ENCODE data around the gene PRKN.
"Not testable (repeated sequence)": the region's sequence is repeated elsewhere in the genome, so short reads cannot be mapped to it uniquely, and the experiment has no call there.

PRKN gene

GRCh38 chr6:162450358-162450757 lies 277.2 kb downstream of the PRKN start:
- DNase-seq (ENCODE audit: low read depth, low spot score) = no peak

GRCh38 chr6:162448294-162448693 lies 279.3 kb downstream of the PRKN start:
- DNase-seq (ENCODE audit: low read depth, low spot score) = no peak

- no peak for DNase-seq (ENCODE audit: low read depth, low spot score)
These were observed 284.5 kb downstream of the PRKN start for GRCh38 chr6:162443101-162443500.

GRCh38 chr6:162442687-162443086 lies 284.9 kb downstream of the PRKN start:
- DNase-seq (ENCODE audit: low read depth, low spot score) = peak; percentile 72

- DNase-seq (ENCODE audit: low read depth, low spot score) = no peak
These were observed 285.6 kb downstream of the PRKN start for GRCh38 chr6:162441991-162442390.

- no peak for DNase-seq (ENCODE audit: low read depth, low spot score)
These were observed 288.6 kb downstream of the PRKN start for GRCh38 chr6:162438980-162439379.

GRCh38 chr6:162435071-162435470 lies 292.5 kb downstream of the PRKN start:
- no peak for DNase-seq (ENCODE audit: low read depth, low spot score)

- no peak for DNase-seq (ENCODE audit: low read depth, low spot score)
These were observed 306.6 kb downstream of the PRKN start for GRCh38 chr6:162421004-162421403.

GRCh38 chr6:162416831-162417537 lies 310.6 kb downstream of the PRKN start:
- no peak for DNase-seq (ENCODE audit: low read depth, low spot score)

- no peak for DNase-seq (ENCODE audit: low read depth, low spot score)
These were observed 311.3 kb downstream of the PRKN start for GRCh38 chr6:162416307-162416706.

- peak; percentile 68 for DNase-seq (ENCODE audit: low read depth, low spot score)
These were observed 317.6 kb downstream of the PRKN start for GRCh38 chr6:162409741-162410691.

- DNase-seq (ENCODE audit: low read depth, low spot score) = peak; percentile 4
These were observed 318.6 kb downstream of the PRKN start for GRCh38 chr6:162408826-162409535.

- DNase-seq (ENCODE audit: low read depth, low spot score) = no peak
These were observed 322.6 kb downstream of the PRKN start for GRCh38 chr6:162404951-162405350.

GRCh38 chr6:162403031-162403430 lies 324.5 kb downstream of the PRKN start:
- DNase-seq (ENCODE audit: low read depth, low spot score) = no peak

- no peak for DNase-seq (ENCODE audit: low read depth, low spot score)
These were observed 332.4 kb downstream of the PRKN start for GRCh38 chr6:162395181-162395580.

- not testable (repeated sequence) for DNase-seq (ENCODE audit: low read depth, low spot score)
These were observed 336.4 kb downstream of the PRKN start for GRCh38 chr6:162390961-162391811.

- DNase-seq (ENCODE audit: low read depth, low spot score) = no peak
These were observed 338.1 kb downstream of the PRKN start for GRCh38 chr6:162389343-162390085.

GRCh38 chr6:162388383-162388777 lies 339.2 kb downstream of the PRKN start:
- no peak for DNase-seq (ENCODE audit: low read depth, low spot score)

GRCh38 chr6:162387718-162388382 lies 339.7 kb downstream of the PRKN start:
- no peak for DNase-seq (ENCODE audit: low read depth, low spot score)

- DNase-seq (ENCODE audit: low read depth, low spot score) = no peak
These were observed 341.6 kb downstream of the PRKN start for GRCh38 chr6:162385980-162386379.

Measured in ELF-1 (cell line).